GM19395 (cell line): Measurements from ENCODE around the gene CCNT1.
A peak's percentile ranks its signal among the peaks of the same experiment; 100 is the strongest.
"Not testable (repeated sequence)": the region's sequence is repeated elsewhere in the genome, so short reads cannot be mapped to it uniquely, and the experiment has no call there.

ENCODE experiments used
- ATAC-seq: cut with Tn5 transposase; IDR thresholded peaks from one replicate; pipeline ENCODE4 v1.9.1; 2021; ENCODE audit warnings: mild to moderate bottlenecking, moderate library complexity; ENCODE audit not compliant: unreplicated experiment

CCNT1 gene

GRCh38 chr12:48716493-48717251, at the start of gene CCNT1:
Gene CCNT1, minus strand, starts transcription at chr12:48716707. Its CDS starts 32 bp downstream, at chr12:48716675.
- ATAC-seq, result peak; percentile 98

GRCh38 chr12:48765753-48766162, 49.3 kb upstream of the CCNT1 start:
- no peak for ATAC-seq

- ATAC-seq, result no peak
Measured at GRCh38 chr12:48764521-48764920, 48.0 kb upstream of the CCNT1 start.

- ATAC-seq, result no peak
Measured at GRCh38 chr12:48758737-48759136, 42.2 kb upstream of the CCNT1 start.

- ATAC-seq, result no peak
Measured at GRCh38 chr12:48758186-48758585, 41.7 kb upstream of the CCNT1 start.

- no peak for ATAC-seq
Measured at GRCh38 chr12:48750769-48751356, 34.4 kb upstream of the CCNT1 start.

- ATAC-seq, result no peak
Measured at GRCh38 chr12:48750215-48750614, 33.7 kb upstream of the CCNT1 start.

- ATAC-seq, result no peak
Measured at GRCh38 chr12:48744251-48745008, 27.9 kb upstream of the CCNT1 start.

- ATAC-seq, result no peak
Measured at GRCh38 chr12:48739618-48740269, 23.2 kb upstream of the CCNT1 start.

GRCh38 chr12:48736456-48736855, 19.9 kb upstream of the CCNT1 start:
- no peak for ATAC-seq

- ATAC-seq, result no peak
Measured at GRCh38 chr12:48728807-48729206, 12.3 kb upstream of the CCNT1 start.

- ATAC-seq, result not testable (repeated sequence)
Measured at GRCh38 chr12:48720737-48721136, 4.2 kb upstream of the CCNT1 start.

GRCh38 chr12:48720171-48720570, 3.7 kb upstream of the CCNT1 start:
- not testable (repeated sequence) for ATAC-seq

GRCh38 chr12:48719002-48719401, 2.5 kb upstream of the CCNT1 start:
- not testable (repeated sequence) for ATAC-seq

GRCh38 chr12:48717252-48717695, 767 bp upstream of the CCNT1 start:
- peak; percentile 15 for ATAC-seq

- no peak for ATAC-seq
Measured at GRCh38 chr12:48716168-48716492, 377 bp downstream of the CCNT1 start.

- no peak for ATAC-seq
Measured at GRCh38 chr12:48712209-48712608, 4.3 kb downstream of the CCNT1 start.

GRCh38 chr12:48698822-48699221, 17.7 kb downstream of the CCNT1 start:
- not testable (repeated sequence) for ATAC-seq

GRCh38 chr12:48696626-48697025, 19.9 kb downstream of the CCNT1 start:
- ATAC-seq, result no peak

GRCh38 chr12:48695859-48696258, 20.6 kb downstream of the CCNT1 start:
- ATAC-seq, result no peak

- ATAC-seq, result no peak
Measured at GRCh38 chr12:48694038-48694437, 22.5 kb downstream of the CCNT1 start.
